Endothelial cell of umbilical vein (primary cell): Measurements from ENCODE around the gene TLE1.

ENCODE experiments used
- EZH2 ChIP-seq: IDR thresholded peaks from 2 replicates; pipeline ENCODE4 v1.6.1; 2012; ENCODE audit warnings: borderline replicate concordance, low read depth, mild to moderate bottlenecking, moderate library complexity, low read length, inconsistent platforms; ENCODE audit not compliant: severe bottlenecking
- GATA2 ChIP-seq: IDR thresholded peaks from 2 replicates; pipeline ENCODE4 v1.7.0; 2011; ENCODE audit warnings: low read depth, mild to moderate bottlenecking, moderate library complexity, mixed read lengths, low read length; ENCODE audit not compliant: insufficient read length, insufficient read depth
- MAX ChIP-seq: IDR thresholded peaks from 2 replicates; pipeline ENCODE4 v1.6.1; 2011; ENCODE audit not compliant: insufficient read depth, insufficient read length
- POLR2A ChIP-seq: IDR thresholded peaks from 2 replicates; pipeline ENCODE4 v1.6.1; 2012; ENCODE audit warnings: low read depth, mild to moderate bottlenecking, control low read depth, low read length
- POLR2AphosphoS5 ChIP-seq: IDR thresholded peaks from 2 replicates; pipeline ENCODE4 v1.6.1; 2012; ENCODE audit warnings: low read depth, mild to moderate bottlenecking, control low read depth, low read length, moderate library complexity; ENCODE audit not compliant: insufficient read depth
- TF ChIP-seq, protein P1 (sequence below), 2 donors: IDR thresholded peaks; 1 replicate in 1 of 2; 2 replicates in 1 of 2; pipeline ENCODE4 v1.5.1; 2011; ENCODE audit warnings: low read length in 2 of 2, mild to moderate bottlenecking in 2 of 2, moderate library complexity in 2 of 2, control low read depth in 1 of 2, inconsistent platforms in 1 of 2, low read depth in 1 of 2; ENCODE audit not compliant: insufficient read depth in 1 of 2; ENCODE audit errors: extremely low read depth in 1 of 2

GRCh38 chr9:81539317-81539716, 150.0 kb downstream of the TLE1 start:
- TF ChIP-seq, protein P1, sequence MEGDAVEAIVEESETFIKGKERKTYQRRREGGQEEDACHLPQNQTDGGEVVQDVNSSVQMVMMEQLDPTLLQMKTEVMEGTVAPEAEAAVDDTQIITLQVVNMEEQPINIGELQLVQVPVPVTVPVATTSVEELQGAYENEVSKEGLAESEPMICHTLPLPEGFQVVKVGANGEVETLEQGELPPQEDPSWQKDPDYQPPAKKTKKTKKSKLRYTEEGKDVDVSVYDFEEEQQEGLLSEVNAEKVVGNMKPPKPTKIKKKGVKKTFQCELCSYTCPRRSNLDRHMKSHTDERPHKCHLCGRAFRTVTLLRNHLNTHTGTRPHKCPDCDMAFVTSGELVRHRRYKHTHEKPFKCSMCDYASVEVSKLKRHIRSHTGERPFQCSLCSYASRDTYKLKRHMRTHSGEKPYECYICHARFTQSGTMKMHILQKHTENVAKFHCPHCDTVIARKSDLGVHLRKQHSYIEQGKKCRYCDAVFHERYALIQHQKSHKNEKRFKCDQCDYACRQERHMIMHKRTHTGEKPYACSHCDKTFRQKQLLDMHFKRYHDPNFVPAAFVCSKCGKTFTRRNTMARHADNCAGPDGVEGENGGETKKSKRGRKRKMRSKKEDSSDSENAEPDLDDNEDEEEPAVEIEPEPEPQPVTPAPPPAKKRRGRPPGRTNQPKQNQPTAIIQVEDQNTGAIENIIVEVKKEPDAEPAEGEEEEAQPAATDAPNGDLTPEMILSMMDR (IDR thresholded peaks at IDR 0.05; ENCODE audit: extremely low read depth in 1 of 2, insufficient read depth in 1 of 2, low read depth in 1 of 2, low read length in 2 of 2): no peak
- no peak for TF ChIP-seq EZH2
- TF ChIP-seq POLR2AphosphoS5: no peak
- no peak for TF ChIP-seq MAX
- TF ChIP-seq GATA2: no peak
- no peak for TF ChIP-seq POLR2A
